Measurements from ENCODE around the gene CAST.

- TF ChIP-seq CTCF (IDR thresholded peaks at IDR 0.05; ENCODE audit: low read depth, low read length, poor library complexity, severe bottlenecking) (no peak), EZH2phosphoT487 (IDR thresholded peaks at IDR 0.05; ENCODE audit: borderline replicate concordance, low read length) (no peak)
Observed at GRCh38 chr5:96661855-96662724, at the start of gene CAST.
